Karpas-422 (cell line): ENCODE results near the gene GPSM3. TPM values are rescaled to one million over a fixed set of nuclear protein-coding genes. Genes with fewer than 3 reads are reported as not detected.

Source experiments
- DNase-seq: peaks from one replicate; pipeline ENCODE4 v3.0.0-alpha.2; 2015
- H2AFZ ChIP-seq: fragments of 200-600 bp; sonication (generic); 2 replicates; pipeline ENCODE4 v1.6.1; 2014; ENCODE audit warnings: antibody characterized with exemption, low read length, mixed read lengths
- H3K27ac ChIP-seq: fragments of 200-600 bp; sonication (generic); 2 replicates; pipeline ENCODE4 v1.5.1; 2014; ENCODE audit warnings: mild to moderate bottlenecking, low read length, moderate library complexity
- H3K27me3 ChIP-seq: fragments of 200-600 bp; sonication (generic); 2 replicates; pipeline ENCODE4 v1.6.1; 2014; ENCODE audit warnings: low read length, mixed read lengths
- H3K36me3 ChIP-seq: fragments of 200-600 bp; sonication (generic); 2 replicates; pipeline ENCODE4 v1.6.1; 2014; ENCODE audit warnings: low read length, mixed read lengths; ENCODE audit not compliant: insufficient read depth
- H3K4me1 ChIP-seq: fragments of 200-600 bp; sonication (generic); 2 replicates; pipeline ENCODE4 v1.6.1; 2014; ENCODE audit warnings: mild to moderate bottlenecking, low read length, mixed read lengths
- H3K4me2 ChIP-seq: fragments of 200-600 bp; sonication (generic); 2 replicates; pipeline ENCODE4 v1.6.1; 2014; ENCODE audit warnings: low read length, low read depth, mild to moderate bottlenecking; ENCODE audit not compliant: poor library complexity, severe bottlenecking
- H3K4me3 ChIP-seq: fragments of 200-600 bp; sonication (generic); 2 replicates; pipeline ENCODE4 v1.5.1; 2014; ENCODE audit warnings: mild to moderate bottlenecking, antibody characterized with exemption, low read length, mixed read lengths
- H3K79me2 ChIP-seq: fragments of 200-600 bp; sonication (generic); 2 replicates; pipeline ENCODE4 v1.6.1; 2014; ENCODE audit warnings: mild to moderate bottlenecking, low read length, mixed read lengths
- H3K9ac ChIP-seq: fragments of 200-600 bp; sonication (generic); 2 replicates; pipeline ENCODE4 v1.6.0; 2014; ENCODE audit warnings: low read length
- H3K9me2 ChIP-seq: fragments of 200-600 bp; sonication (generic), shearing (Covaris generic); replicated peaks from 2 replicates; pipeline ENCODE4 v1.6.0; 2014; ENCODE audit warnings: mild to moderate bottlenecking, low read length, moderate library complexity; ENCODE audit not compliant: insufficient read depth
- H3K9me3 ChIP-seq: fragments of 300-700, 200-600 bp; sonication (generic); 2 replicates; pipeline ENCODE4 v1.6.1; 2014; ENCODE audit warnings: low read length, mixed read lengths
- H4K20me1 ChIP-seq: fragments of 200-600 bp; sonication (generic); 2 replicates; pipeline ENCODE4 v1.6.1; 2014; ENCODE audit warnings: mild to moderate bottlenecking, antibody characterized with exemption, low read length, low read depth; ENCODE audit not compliant: insufficient read depth
- total RNA-seq: library from RNA; depleted of rRNA; stranded (reverse); fragments of >200 nt; shearing (Covaris generic); gene quantifications from 2 replicates; pipeline ENCODE4 v1.2.3, GENCODE V29; 2014; ENCODE audit warnings: low replicate concordance

GPSM3 gene
- total RNA-seq, 1 experiment from 2014 or later: 66.5 TPM

- H3K36me3 ChIP-seq: peaks cover 9% of the 10 kb centered on the region; the same call in 1 of the 2 replicates
- H3K4me3 ChIP-seq: no peak overlapping the region
- no peaks in the 10 kb centered on the region for H3K9me2 ChIP-seq
- H3K27ac ChIP-seq: no peak overlapping the region
- no peak overlapping the region for H2AFZ ChIP-seq
- peaks cover 10% of the 10 kb centered on the region; the same call in 1 of the 2 replicates for H3K79me2 ChIP-seq
- no peaks in the 10 kb centered on the region for H4K20me1 ChIP-seq
- peaks cover 25% of the 10 kb centered on the region for H3K4me1 ChIP-seq
- DNase-seq: no peak
- H3K9me3 ChIP-seq: no peaks in the 10 kb centered on the region
- H3K9ac ChIP-seq: no peak overlapping the region
- no peaks in the 10 kb centered on the region for H3K27me3 ChIP-seq
- H3K4me2 ChIP-seq: no peak overlapping the region
Observed at GRCh38 chr6:32158052-32158451, 34.4 kb downstream of the GPSM3 start.

DNA sequence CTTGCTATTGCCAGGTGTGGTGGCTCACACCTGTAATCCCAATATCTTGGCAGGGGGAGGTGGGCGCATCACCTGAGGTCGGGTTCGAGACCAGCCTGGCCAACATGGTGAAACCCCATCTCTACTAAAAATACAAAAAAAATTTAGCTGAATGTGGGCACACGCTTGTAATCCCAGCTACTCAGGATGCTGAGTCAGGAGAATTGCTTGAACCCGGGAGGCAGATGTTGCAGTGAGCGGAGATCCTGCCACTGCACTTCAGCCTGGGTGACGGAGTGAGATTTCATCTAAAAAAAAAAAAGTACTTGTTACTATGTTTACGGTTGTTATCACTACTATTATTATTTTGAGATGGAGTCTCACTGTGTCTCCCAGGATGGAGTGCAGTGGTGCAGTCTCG, 35.6 kb downstream of the GPSM3 start:
- Histone ChIP-seq H3K27me3 (no peaks in the 10 kb centered on the region), H3K9ac (no peak overlapping the region), H3K79me2 (peaks cover 10% of the 10 kb centered on the region; the same call in 1 of the 2 replicates), H3K27ac (no peak overlapping the region), H2AFZ (no peak overlapping the region), H3K4me2 (no peak overlapping the region), H3K4me3 (no peak overlapping the region), H3K4me1 (peaks cover 29% of the 10 kb centered on the region), H3K9me2 (no peaks in the 10 kb centered on the region), H3K36me3 (peaks cover 9% of the 10 kb centered on the region; the same call in 1 of the 2 replicates), H4K20me1 (no peaks in the 10 kb centered on the region), H3K9me3 (no peaks in the 10 kb centered on the region)
- no peak for DNase-seq

- peaks cover 9% of the 10 kb centered on the region; the same call in 1 of the 2 replicates for H3K36me3 ChIP-seq
- peak overlapping the region; percentile 74 for H3K4me3 ChIP-seq
- peak overlapping the region; percentile 83; the same call in 1 of the 2 replicates for H2AFZ ChIP-seq
- no peaks in the 10 kb centered on the region for H4K20me1 ChIP-seq
- no peaks in the 10 kb centered on the region for H3K9me3 ChIP-seq
- H3K4me1 ChIP-seq: peaks cover 29% of the 10 kb centered on the region
- no peaks in the 10 kb centered on the region for H3K27me3 ChIP-seq
- no peak overlapping the region; the same call in 1 of the 2 replicates for H3K27ac ChIP-seq
- H3K4me2 ChIP-seq: peak overlapping the region; percentile 80
- no peaks in the 10 kb centered on the region for H3K9me2 ChIP-seq
- peak; percentile 91 for DNase-seq
- peak overlapping the region; percentile 80 for H3K9ac ChIP-seq
- peaks cover 10% of the 10 kb centered on the region; the same call in 1 of the 2 replicates for H3K79me2 ChIP-seq
Observed at GRCh38 chr6:32154514-32155161, 37.8 kb downstream of the GPSM3 start.

- peak within 1 kb of the TSS; percentile 83; the same call in 1 of the 2 replicates for H2AFZ ChIP-seq
- H3K4me1 ChIP-seq: peaks cover 29% of the 10 kb centered on the region
- H3K9me2 ChIP-seq: no peaks in the 10 kb centered on the region
- no peaks in the 10 kb centered on the region for H3K27me3 ChIP-seq
- no peaks in the 10 kb centered on the region for H4K20me1 ChIP-seq
- H3K79me2 ChIP-seq: peaks cover 10% of the 10 kb centered on the region; the same call in 1 of the 2 replicates
- peaks cover 9% of the 10 kb centered on the region; the same call in 1 of the 2 replicates for H3K36me3 ChIP-seq
- peak; percentile 92 for DNase-seq
- H3K4me2 ChIP-seq: peak within 1 kb of the TSS; percentile 80
- H3K27ac ChIP-seq: no peak within 1 kb of the TSS; the same call in 1 of the 2 replicates
- H3K9ac ChIP-seq: peak within 1 kb of the TSS; percentile 80
- peak within 1 kb of the TSS; percentile 74 for H3K4me3 ChIP-seq
- H3K9me3 ChIP-seq: no peaks in the 10 kb centered on the region
Observed at GRCh38 chr6:32153564-32154513, 38.6 kb downstream of the GPSM3 start, which contains the start of gene PPT2. Gene PPT2 (plus strand): TSS chr6:32154141. CDS start chr6:32154595, 454 bp downstream.

- H3K9ac ChIP-seq: peak overlapping the region; percentile 80
- no peaks in the 10 kb centered on the region for H3K9me3 ChIP-seq
- no peak overlapping the region for H2AFZ ChIP-seq
- DNase-seq: no peak
- H3K79me2 ChIP-seq: peaks cover 10% of the 10 kb centered on the region; the same call in 1 of the 2 replicates
- peaks cover 22% of the 10 kb centered on the region for H3K4me1 ChIP-seq
- H4K20me1 ChIP-seq: no peaks in the 10 kb centered on the region
- peak overlapping the region; percentile 74; the same call in 1 of the 2 replicates for H3K4me3 ChIP-seq
- no peaks in the 10 kb centered on the region for H3K27me3 ChIP-seq
- peak overlapping the region; percentile 80 for H3K4me2 ChIP-seq
- H3K36me3 ChIP-seq: peaks cover 4% of the 10 kb centered on the region; the same call in 1 of the 2 replicates
- H3K9me2 ChIP-seq: no peaks in the 10 kb centered on the region
- no peak overlapping the region for H3K27ac ChIP-seq
Observed at GRCh38 chr6:32152769-32153563, 39.5 kb downstream of the GPSM3 start.

DNA sequence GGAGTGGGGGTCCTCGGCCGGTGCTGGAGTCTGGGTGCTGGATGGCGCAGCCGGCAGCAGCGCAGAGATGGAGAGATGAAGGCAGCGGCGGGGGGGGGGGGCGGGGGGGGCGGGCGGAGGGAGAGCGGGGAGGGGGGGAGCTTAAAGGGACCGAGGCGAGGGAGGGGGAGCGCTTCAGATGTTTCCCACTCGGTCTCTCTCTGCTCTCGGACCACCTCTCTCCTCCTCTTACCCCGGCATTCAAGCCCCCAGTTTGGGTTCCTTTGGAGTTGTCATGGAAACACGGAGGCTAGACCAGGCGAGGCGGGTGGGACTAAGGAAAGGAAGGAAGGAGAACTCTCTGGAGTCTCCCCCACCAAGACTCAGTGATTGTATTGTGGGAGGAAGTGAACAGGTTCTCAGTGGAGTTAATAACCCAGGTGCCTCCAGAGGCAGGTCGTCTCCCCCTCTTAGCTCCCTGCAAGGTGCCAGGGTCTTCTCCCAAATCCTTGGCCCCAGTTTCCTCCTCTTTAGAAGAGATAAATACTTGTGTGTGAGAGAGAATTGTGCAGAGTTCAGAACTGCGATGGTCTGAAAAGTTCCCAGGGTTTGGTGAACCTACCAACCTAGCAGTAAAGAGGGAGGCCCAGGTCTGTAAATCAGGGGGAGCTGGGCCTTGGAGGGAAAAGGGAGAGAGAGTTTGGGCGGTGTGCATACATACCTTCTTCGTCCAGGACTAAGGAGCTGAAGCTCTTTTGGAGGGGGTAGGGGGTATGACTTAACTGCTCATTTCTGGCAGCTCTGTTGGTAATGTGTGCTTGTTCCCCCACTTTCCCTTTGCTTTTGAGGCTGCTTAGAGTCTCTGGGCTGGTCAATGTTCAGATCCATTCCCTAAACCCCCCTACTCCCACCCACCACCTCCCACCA, 40.3 kb downstream of the GPSM3 start, which contains the start of gene PRRT1:
PRRT1 (minus strand) TSS at position 77 of the 906 bp plus-strand sequence. CDS start 112 bp downstream, outside the sequence.
- Histone ChIP-seq H2AFZ (no peak within 1 kb of the TSS), H3K27me3 (no peaks in the 10 kb centered on the region), H3K27ac (no peak within 1 kb of the TSS)

More for the DNA sequence above, 40.3 kb downstream of the GPSM3 start, which contains the start of gene PRRT1:
- no peaks in the 10 kb centered on the region for H3K9me3 ChIP-seq
- no peaks in the 10 kb centered on the region for H3K36me3 ChIP-seq
- H3K9ac ChIP-seq: no peak within 1 kb of the TSS
- no peak for DNase-seq
- H3K9me2 ChIP-seq: no peaks in the 10 kb centered on the region
- peaks cover 22% of the 10 kb centered on the region for H3K4me1 ChIP-seq
- H3K4me3 ChIP-seq: no peak within 1 kb of the TSS
- H3K79me2 ChIP-seq: peaks cover 10% of the 10 kb centered on the region; the same call in 1 of the 2 replicates
- H4K20me1 ChIP-seq: no peaks in the 10 kb centered on the region
- peak within 1 kb of the TSS; percentile 80 for H3K4me2 ChIP-seq
